SKM-1 treated with dmso at 0.1 percent for 144 hours (cell line): Measurements from ENCODE around the gene OTUB2.
"Not testable (repeated sequence)": the region's sequence is repeated elsewhere in the genome, so short reads cannot be mapped to it uniquely, and the experiment has no call there.

Experiments used
- DNase-seq: peaks from one replicate; lab custom pipeline; 2025; ENCODE audit not compliant: unreplicated experiment; lab: John Stamatoyannopoulos, UW

Gene OTUB2

GRCh38 chr14:94052662-94053061, 26.5 kb downstream of the OTUB2 start:
- no peak for DNase-seq

GRCh38 chr14:94054401-94054800, 28.3 kb downstream of the OTUB2 start:
- DNase-seq: no peak

GRCh38 chr14:94054936-94055335, 28.8 kb downstream of the OTUB2 start:
- DNase-seq: no peak

GRCh38 chr14:94056579-94057308, 30.6 kb downstream of the OTUB2 start:
- no peak for DNase-seq

GRCh38 chr14:94058128-94058673, 32.1 kb downstream of the OTUB2 start:
- DNase-seq: no peak

GRCh38 chr14:94058674-94059138, 32.6 kb downstream of the OTUB2 start:
- DNase-seq: no peak

GRCh38 chr14:94059998-94060397, 33.9 kb downstream of the OTUB2 start:
- no peak for DNase-seq

- DNase-seq: no peak
Measured at GRCh38 chr14:94062344-94062940, 36.3 kb downstream of the OTUB2 start.

- no peak for DNase-seq
Measured at GRCh38 chr14:94066089-94066676, 40.0 kb downstream of the OTUB2 start.

GRCh38 chr14:94072076-94072475, 45.9 kb downstream of the OTUB2 start:
- DNase-seq: not testable (repeated sequence)

GRCh38 chr14:94074534-94074933, 48.4 kb downstream of the OTUB2 start:
- no peak for DNase-seq

- no peak for DNase-seq
Measured at GRCh38 chr14:94075008-94075407, 48.9 kb downstream of the OTUB2 start.

GRCh38 chr14:94077111-94077821, 51.1 kb downstream of the OTUB2 start:
- no peak for DNase-seq

GRCh38 chr14:94077823-94078222, 51.7 kb downstream of the OTUB2 start:
- DNase-seq: no peak

GRCh38 chr14:94079891-94080620, 53.9 kb downstream of the OTUB2 start:
- no peak for DNase-seq

GRCh38 chr14:94080621-94081385, 54.7 kb downstream of the OTUB2 start, which contains the start of the genes DDX24 and IFI27L1:
DDX24 (minus strand) TSS chr14:94081202; CDS start chr14:94079742, 1,460 bp downstream.
IFI27L1 (plus strand) TSS chr14:94081310; CDS start chr14:94096938, 15,628 bp downstream.
- DNase-seq: peak; percentile 72

- DNase-seq: no peak
Measured at GRCh38 chr14:94081386-94081820, 55.3 kb downstream of the OTUB2 start.

GRCh38 chr14:94087891-94088290, 61.8 kb downstream of the OTUB2 start:
- no peak for DNase-seq

GRCh38 chr14:94088516-94088915, 62.4 kb downstream of the OTUB2 start:
- no peak for DNase-seq

- DNase-seq: no peak
Measured at GRCh38 chr14:94089479-94089878, 63.3 kb downstream of the OTUB2 start.
